GM19025 (cell line): ENCODE data around the gene SCART1.
"Not testable (repeated sequence)": the region's sequence is repeated elsewhere in the genome, so short reads cannot be mapped to it uniquely, and the experiment has no call there.

ENCODE experiments used
- ATAC-seq: cut with Tn5 transposase; IDR thresholded peaks from one replicate; pipeline ENCODE4 v1.9.1; 2021; ENCODE audit warnings: mild to moderate bottlenecking, low read depth, moderate library complexity; ENCODE audit not compliant: unreplicated experiment

Gene SCART1

GRCh38 chr10:133467286-133467911 lies 13.7 kb downstream of the SCART1 start:
- no peak for ATAC-seq

GRCh38 chr10:133469205-133469604 lies 15.5 kb downstream of the SCART1 start:
- ATAC-seq = not testable (repeated sequence)

GRCh38 chr10:133471300-133472109 lies 17.8 kb downstream of the SCART1 start:
- no peak for ATAC-seq

GRCh38 chr10:133473270-133473669 lies 19.5 kb downstream of the SCART1 start:
- no peak for ATAC-seq

GRCh38 chr10:133474027-133474426 lies 20.3 kb downstream of the SCART1 start:
- ATAC-seq = no peak

GRCh38 chr10:133474665-133475424 lies 21.1 kb downstream of the SCART1 start:
- ATAC-seq = no peak

- ATAC-seq = no peak
Measured at GRCh38 chr10:133475425-133475734, 21.6 kb downstream of the SCART1 start.

- ATAC-seq = no peak
Measured at GRCh38 chr10:133475821-133476640, 22.3 kb downstream of the SCART1 start.

- no peak for ATAC-seq
Measured at GRCh38 chr10:133476641-133476990, 22.9 kb downstream of the SCART1 start.

GRCh38 chr10:133481086-133481643 lies 27.4 kb downstream of the SCART1 start:
- ATAC-seq = no peak

GRCh38 chr10:133481657-133482056 lies 27.9 kb downstream of the SCART1 start:
- no peak for ATAC-seq

GRCh38 chr10:133484818-133485217 lies 31.1 kb downstream of the SCART1 start:
- no peak for ATAC-seq

GRCh38 chr10:133487085-133487484 lies 33.3 kb downstream of the SCART1 start:
- ATAC-seq = no peak

GRCh38 chr10:133488354-133488753 lies 34.6 kb downstream of the SCART1 start:
- no peak for ATAC-seq

- ATAC-seq = no peak
Measured at GRCh38 chr10:133489816-133490588, 36.3 kb downstream of the SCART1 start.

GRCh38 chr10:133493562-133493961 lies 39.8 kb downstream of the SCART1 start:
- not testable (repeated sequence) for ATAC-seq

GRCh38 chr10:133497363-133497762 lies 43.6 kb downstream of the SCART1 start:
- ATAC-seq = not testable (repeated sequence)

- ATAC-seq = not testable (repeated sequence)
Measured at GRCh38 chr10:133499176-133499575, 45.4 kb downstream of the SCART1 start.

- ATAC-seq = not testable (repeated sequence)
Measured at GRCh38 chr10:133500897-133501296, 47.2 kb downstream of the SCART1 start.

- no peak for ATAC-seq
Measured at GRCh38 chr10:133509700-133510099, 56.0 kb downstream of the SCART1 start.
